HEK293 (cell line): ENCODE data around the gene RAP2B.

ENCODE experiments used
- CTCF ChIP-seq: fragments of 450-650 bp; formaldehyde crosslinking; IDR thresholded peaks from 2 replicates; pipeline ENCODE4 v1.5.1; 2016; ENCODE audit warnings: missing biosample characterization, missing genetic modification characterization
- MZF1 ChIP-seq: fragments of 450-650 bp; formaldehyde crosslinking; IDR thresholded peaks from 2 replicates; pipeline ENCODE4 v1.5.1; 2017; ENCODE audit warnings: missing biosample characterization, missing genetic modification characterization, borderline replicate concordance
- ZNF558 ChIP-seq: fragments of 450-650 bp; formaldehyde crosslinking; IDR thresholded peaks from 2 replicates; pipeline ENCODE4 v1.5.1; 2016; ENCODE audit warnings: missing biosample characterization, missing genetic modification characterization
- ZNF843 ChIP-seq: fragments of 450-650 bp; formaldehyde crosslinking; IDR thresholded peaks from 2 replicates; pipeline ENCODE4 v1.5.1; 2016; ENCODE audit warnings: missing biosample characterization, missing genetic modification characterization
- ZSCAN18 ChIP-seq: fragments of 450-650 bp; formaldehyde crosslinking; IDR thresholded peaks from 2 replicates; pipeline ENCODE4 v1.5.1; 2016; ENCODE audit warnings: missing biosample characterization, missing genetic modification characterization

DNA sequence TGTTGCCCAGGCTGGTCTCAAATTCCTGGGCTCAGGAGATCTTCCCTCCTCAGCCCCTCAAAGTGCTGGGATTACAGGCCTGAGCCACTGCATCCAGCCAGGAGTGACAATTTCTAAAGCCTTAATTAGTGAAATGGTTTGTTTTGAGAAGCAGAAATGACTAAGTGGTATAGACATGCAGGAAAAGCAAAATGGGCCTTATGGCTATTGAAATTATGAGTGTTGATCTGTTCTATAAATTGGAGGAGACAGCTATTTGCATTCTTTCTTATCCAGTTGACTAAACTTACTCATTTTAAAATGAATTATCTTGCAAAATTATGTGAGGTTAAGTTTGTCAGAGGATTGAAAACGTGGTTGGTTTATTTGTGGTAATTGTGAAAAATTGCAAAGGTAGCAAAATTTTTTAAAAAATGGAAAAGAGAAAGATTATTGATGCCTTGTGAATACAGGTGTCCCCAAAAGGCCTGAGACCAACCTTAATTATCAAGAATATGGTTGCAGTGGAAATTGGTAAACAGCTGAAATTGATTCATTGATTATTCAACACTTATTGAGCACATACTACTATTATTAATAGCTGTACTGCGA lies 7.9 kb downstream of the RAP2B start:
- TF ChIP-seq ZNF558 (tag by site-specific recombination), result no peak
- no peak for TF ChIP-seq CTCF
- no peak for TF ChIP-seq ZNF843 (tag by site-specific recombination)
- TF ChIP-seq ZSCAN18 (tag by site-specific recombination), result no peak
- no peak for TF ChIP-seq MZF1 (tag by site-specific recombination)
